ENCODE measurements around the gene GJD2. TPM values are rescaled to one million over a fixed set of nuclear protein-coding genes. Genes with fewer than 3 reads are reported as not detected.

GJD2 gene
- total and polyA plus RNA-seq, 2 donors (not counting 1 experiment from before 2014, with no cell fraction given) = not detected

- TF ChIP-seq EZH2 (IDR thresholded peaks at IDR 0.05; ENCODE audit: borderline replicate concordance, insufficient read depth, low read depth, low read length, poor library complexity, severe bottlenecking) = no peak
- no peak for TF ChIP-seq CTCF (IDR thresholded peaks at IDR 0.05)
- Histone ChIP-seq H3K27me3 (replicated peaks in 1 of 4; ENCODE audit: control extremely low read depth in 1 of 4, control insufficient read depth in 3 of 4, insufficient read depth in 4 of 4, low read length in 3 of 4) (peaks cover 0 to 19% (median 5%) of the 10 kb centered on the region in 4 experiments), H3K4me1 (ENCODE audit: control insufficient read depth in 2 of 2, insufficient read depth in 2 of 2, low read length in 2 of 2) (no peaks in the 10 kb centered on the region), H3K27ac (ENCODE audit: low read length in 2 of 2) (no peak overlapping the region), H3K36me3 (replicated peaks in 1 of 2; ENCODE audit: control extremely low read depth in 1 of 2, control insufficient read depth in 1 of 2, extremely low read depth in 1 of 2, insufficient read depth in 2 of 2, low read length in 1 of 2) (no peaks in the 10 kb centered on the region), H2AFZ (ENCODE audit: insufficient read depth, low read depth, low read length, poor library complexity, severe bottlenecking) (no peak overlapping the region), H4K20me1 (ENCODE audit: control insufficient read depth, insufficient read depth, low read length, poor library complexity, severe bottlenecking) (no peaks in the 10 kb centered on the region), H3K9me3 (ENCODE audit: control extremely low read depth in 1 of 3, control insufficient read depth in 2 of 3, insufficient read depth in 1 of 3, low read length in 2 of 3) (no peaks in the 10 kb centered on the region), H3K4me2 (replicated peaks; ENCODE audit: low read depth, low read length, poor library complexity, severe bottlenecking) (no peak overlapping the region), H3K79me2 (ENCODE audit: control insufficient read depth, insufficient read depth, low read length) (no peaks in the 10 kb centered on the region), H3K9ac (ENCODE audit: low read length) (no peak overlapping the region), H3K4me3 (ENCODE audit: control extremely low read depth in 1 of 5, extremely low read depth in 1 of 5, insufficient read depth in 1 of 5, low read depth in 2 of 5, low read length in 4 of 5) (no peak overlapping the region)
- no peaks in the 10 kb centered on the region for H3K9me3 Mint-ChIP-seq (ENCODE audit: insufficient read depth)
- no peaks in the 10 kb centered on the region for H3K4me1 Mint-ChIP-seq
- no peak overlapping the region for H3K4me3 Mint-ChIP-seq
- ChIA-PET CTCF (no interaction called here), POLR2A (no interaction called here)
- DNase-seq (no peak), ATAC-seq (ENCODE audit: low read depth) (no peak)
- 73% methylated on average over 11 of the region's 16 CpGs for WGBS (ENCODE audit: insufficient coverage)
- intact Hi-C loops (cut with micrococcal nuclease) = loop anchor here (10.0 kb wide), 1 partner anchor 55 kb away; no protein-coding TSS in a partner anchor
- H3K27ac Mint-ChIP-seq = no peak overlapping the region
- peaks cover 36% of the 10 kb centered on the region for H3K27me3 Mint-ChIP-seq
Measured at GRCh38 chr15:34799149-34800101, 44.6 kb upstream of the GJD2 start.

GRCh38 chr15:34796847-34797435 is 42.1 kb upstream of the GJD2 start:
- Histone ChIP-seq H3K27me3 (replicated peaks in 1 of 4; ENCODE audit: control extremely low read depth in 1 of 4, control insufficient read depth in 3 of 4, insufficient read depth in 4 of 4, low read length in 3 of 4) (peaks cover 0 to 30% (median 9%) of the 10 kb centered on the region in 4 experiments), H3K79me2 (ENCODE audit: control insufficient read depth, insufficient read depth, low read length) (no peaks in the 10 kb centered on the region), H3K27ac (ENCODE audit: low read length in 2 of 2) (no peak overlapping the region), H3K4me2 (replicated peaks; ENCODE audit: low read depth, low read length, poor library complexity, severe bottlenecking) (no peak overlapping the region), H4K20me1 (ENCODE audit: control insufficient read depth, insufficient read depth, low read length, poor library complexity, severe bottlenecking) (no peaks in the 10 kb centered on the region), H3K9me3 (ENCODE audit: control extremely low read depth in 1 of 3, control insufficient read depth in 2 of 3, insufficient read depth in 1 of 3, low read length in 2 of 3) (no peaks in the 10 kb centered on the region), H3K4me1 (ENCODE audit: control insufficient read depth in 2 of 2, insufficient read depth in 2 of 2, low read length in 2 of 2) (no peaks in the 10 kb centered on the region), H3K36me3 (replicated peaks in 1 of 2; ENCODE audit: control extremely low read depth in 1 of 2, control insufficient read depth in 1 of 2, extremely low read depth in 1 of 2, insufficient read depth in 2 of 2, low read length in 1 of 2) (no peaks in the 10 kb centered on the region), H3K9ac (ENCODE audit: low read length) (no peak overlapping the region), H2AFZ (ENCODE audit: insufficient read depth, low read depth, low read length, poor library complexity, severe bottlenecking) (no peak overlapping the region), H3K4me3 (ENCODE audit: control extremely low read depth in 1 of 5, extremely low read depth in 1 of 5, insufficient read depth in 1 of 5, low read depth in 2 of 5, low read length in 4 of 5) (no peak overlapping the region)
- ChIA-PET POLR2A (no interaction called here), CTCF (no interaction called here)
- H3K9me3 Mint-ChIP-seq (ENCODE audit: insufficient read depth) = no peaks in the 10 kb centered on the region
- no peak overlapping the region for H3K27ac Mint-ChIP-seq
- 20% methylated on average over 1 of the region's 5 CpGs for WGBS (ENCODE audit: insufficient coverage)
- DNase-seq (no peak), ATAC-seq (ENCODE audit: low read depth) (no peak)
- peaks cover 53% of the 10 kb centered on the region for H3K27me3 Mint-ChIP-seq
- H3K4me3 Mint-ChIP-seq = no peak overlapping the region
- no peaks in the 10 kb centered on the region for H3K4me1 Mint-ChIP-seq
- intact Hi-C loops (cut with micrococcal nuclease) = loop anchor here (10.0 kb wide), 1 partner anchor 58 kb away; no protein-coding TSS in a partner anchor
- TF ChIP-seq CTCF (IDR thresholded peaks at IDR 0.05) (no peak), EZH2 (IDR thresholded peaks at IDR 0.05; ENCODE audit: borderline replicate concordance, insufficient read depth, low read depth, low read length, poor library complexity, severe bottlenecking) (no peak)
